HEK293 (cell line): Measurements from ENCODE around the gene CCKAR.

Experiments used
- CTCF ChIP-seq: fragments of 450-650 bp; formaldehyde crosslinking; IDR thresholded peaks from 2 replicates; pipeline ENCODE4 v1.5.1; 2016; ENCODE audit warnings: missing biosample characterization, missing genetic modification characterization
- PATZ1 ChIP-seq: fragments of 450-650 bp; formaldehyde crosslinking; IDR thresholded peaks from 2 replicates; pipeline ENCODE4 v1.5.1; 2016; ENCODE audit warnings: missing biosample characterization, missing genetic modification characterization

GRCh38 chr4:26490960-26491284, 638 bp upstream of the CCKAR start:
- TF ChIP-seq CTCF (tag by site-specific recombination): no peak
- TF ChIP-seq PATZ1: no peak
